GM03348 (cell line): ENCODE results near the gene IGLL5.
A peak's percentile ranks its signal among the peaks of the same experiment; 100 is the strongest.

Source experiments
- DNase-seq: peaks from one replicate; pipeline ENCODE4 v3.0.0; 2012; ENCODE audit warnings: low spot score

IGLL5 gene

GRCh38 chr22:22887621-22888503, at the start of gene IGLL5:
TSS of gene IGLL5 (plus strand) at chr22:22887816. CDS start at chr22:22888054, 238 bp downstream.
- DNase-seq = no peak

- DNase-seq = no peak
These were observed 49.3 kb upstream of the IGLL5 start for GRCh38 chr22:22838148-22838786.

GRCh38 chr22:22839570-22840314, 47.9 kb upstream of the IGLL5 start:
- DNase-seq = no peak

- no peak for DNase-seq
These were observed 46.8 kb upstream of the IGLL5 start for GRCh38 chr22:22840780-22841179.

GRCh38 chr22:22841598-22841997, 46.0 kb upstream of the IGLL5 start:
- DNase-seq = no peak

- DNase-seq = no peak
These were observed 45.5 kb upstream of the IGLL5 start for GRCh38 chr22:22842085-22842484.

- DNase-seq = no peak
These were observed 43.8 kb upstream of the IGLL5 start for GRCh38 chr22:22843848-22844247.

GRCh38 chr22:22847241-22847640, 40.4 kb upstream of the IGLL5 start:
- DNase-seq = no peak

- peak; percentile 74 for DNase-seq
These were observed 39.2 kb upstream of the IGLL5 start for GRCh38 chr22:22848364-22848866.

GRCh38 chr22:22849640-22850610, 37.7 kb upstream of the IGLL5 start:
- DNase-seq = no peak

GRCh38 chr22:22851969-22852368, 35.6 kb upstream of the IGLL5 start:
- DNase-seq = no peak

GRCh38 chr22:22853713-22854112, 33.9 kb upstream of the IGLL5 start:
- no peak for DNase-seq

GRCh38 chr22:22854466-22854865, 33.1 kb upstream of the IGLL5 start:
- DNase-seq = no peak

- DNase-seq = no peak
These were observed 32.5 kb upstream of the IGLL5 start for GRCh38 chr22:22855085-22855484.

GRCh38 chr22:22855617-22856308, 31.9 kb upstream of the IGLL5 start:
- DNase-seq = peak; percentile 47

GRCh38 chr22:22856364-22856763, 31.3 kb upstream of the IGLL5 start:
- no peak for DNase-seq

- no peak for DNase-seq
These were observed 30.6 kb upstream of the IGLL5 start for GRCh38 chr22:22856885-22857606.

- no peak for DNase-seq
These were observed 29.7 kb upstream of the IGLL5 start for GRCh38 chr22:22857607-22858558.

GRCh38 chr22:22858559-22858937, 29.1 kb upstream of the IGLL5 start:
- no peak for DNase-seq
